Stimulated activated memory B cell treated with anti-CD40 and anti-IgM and Interleukin-4, amounts not matched to agents 10 μg/mL and 1 μg/mL and 100 μg/mL, for 72 hours (primary cell): Measurements from ENCODE around the gene COL1A2.

Experiments
- ATAC-seq: fragments of 150-1000 bp; cut with Tn5 transposase; 2 replicates; pipeline ENCODE4 v1.10.0; 2021
- H3K27ac Mint-ChIP-seq: one replicate; pipeline ENCODE4 v1.8.0; 2022; ENCODE audit warnings: mild to moderate bottlenecking, mixed read lengths
- H3K27me3 Mint-ChIP-seq: one replicate; pipeline ENCODE4 v1.8.0; 2022; ENCODE audit warnings: mixed read lengths
- H3K36me3 Mint-ChIP-seq: one replicate; pipeline ENCODE4 v1.8.0; 2022; ENCODE audit warnings: mixed read lengths
- H3K4me1 Mint-ChIP-seq: one replicate; pipeline ENCODE4 v1.8.0; 2022; ENCODE audit warnings: mixed read lengths
- H3K4me3 Mint-ChIP-seq: one replicate; pipeline ENCODE4 v1.8.0; 2022; ENCODE audit warnings: mild to moderate bottlenecking, moderate library complexity, mixed read lengths
- H3K9me3 Mint-ChIP-seq: one replicate; pipeline ENCODE4 v1.8.0; 2022; ENCODE audit warnings: mixed read lengths

The COL1A2 gene

GRCh38 chr7:94395141-94396036 lies 694 bp downstream of the COL1A2 start:
- Mint-ChIP-seq H3K4me1 (peaks cover 19% of the 10 kb centered on the region), H3K27ac (peak overlapping the region; percentile 20), H3K4me3 (peak overlapping the region; percentile 73), H3K36me3 (no peaks in the 10 kb centered on the region), H3K27me3 (no peaks in the 10 kb centered on the region), H3K9me3 (no peaks in the 10 kb centered on the region)
- peak; percentile 86 for ATAC-seq

DNA sequence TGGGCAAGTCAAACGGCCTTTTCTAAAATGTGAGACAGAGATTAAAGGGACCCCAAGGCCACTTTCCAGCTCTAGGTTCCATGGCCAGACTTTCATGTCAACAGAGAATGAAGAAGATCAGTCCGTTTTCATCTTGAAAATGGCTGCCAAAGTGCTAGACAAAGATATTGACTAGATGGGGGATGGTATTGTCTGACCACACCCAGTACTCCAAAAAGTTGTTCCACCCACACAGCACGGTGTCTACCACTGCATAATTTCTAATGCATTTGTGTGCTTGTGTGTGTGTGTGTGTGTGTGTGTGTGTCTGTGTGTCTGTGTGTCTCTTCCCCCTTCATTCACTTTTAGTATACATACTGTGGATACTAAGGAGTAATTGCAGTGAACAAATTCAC lies 1.3 kb downstream of the COL1A2 start:
- H3K36me3 Mint-ChIP-seq: no peaks in the 10 kb centered on the region

DNA sequence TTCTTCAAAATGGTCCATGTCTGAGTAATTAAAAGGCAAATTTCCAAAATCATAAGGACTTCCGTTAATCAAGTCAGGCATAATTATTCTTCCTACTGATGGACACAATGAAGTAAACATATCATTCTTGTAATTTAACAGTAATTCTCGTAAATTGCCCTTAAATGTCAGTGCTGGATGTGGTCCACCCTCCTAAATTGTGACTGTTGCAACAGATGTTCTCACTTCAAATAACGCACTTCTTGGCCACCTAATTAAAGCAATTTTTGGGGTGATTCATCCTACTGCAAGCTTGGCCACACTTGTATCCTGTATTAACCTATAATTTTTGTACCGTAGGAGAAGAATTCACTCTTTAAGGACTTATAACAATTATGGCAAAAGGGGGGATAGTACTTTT lies 1.9 kb downstream of the COL1A2 start:
- no peaks in the 10 kb centered on the region for H3K27me3 Mint-ChIP-seq
- no peak for ATAC-seq
- H3K36me3 Mint-ChIP-seq: no peaks in the 10 kb centered on the region
- H3K27ac Mint-ChIP-seq: no peak overlapping the region
- H3K9me3 Mint-ChIP-seq: no peaks in the 10 kb centered on the region
- no peak overlapping the region for H3K4me3 Mint-ChIP-seq
- H3K4me1 Mint-ChIP-seq: peaks cover 18% of the 10 kb centered on the region

More for the DNA sequence above, 1.3 kb downstream of the COL1A2 start:
- no peaks in the 10 kb centered on the region for H3K27me3 Mint-ChIP-seq
- no peaks in the 10 kb centered on the region for H3K9me3 Mint-ChIP-seq
- H3K4me1 Mint-ChIP-seq: peaks cover 19% of the 10 kb centered on the region
- H3K4me3 Mint-ChIP-seq: no peak overlapping the region
- no peak for ATAC-seq
- H3K27ac Mint-ChIP-seq: no peak overlapping the region

DNA sequence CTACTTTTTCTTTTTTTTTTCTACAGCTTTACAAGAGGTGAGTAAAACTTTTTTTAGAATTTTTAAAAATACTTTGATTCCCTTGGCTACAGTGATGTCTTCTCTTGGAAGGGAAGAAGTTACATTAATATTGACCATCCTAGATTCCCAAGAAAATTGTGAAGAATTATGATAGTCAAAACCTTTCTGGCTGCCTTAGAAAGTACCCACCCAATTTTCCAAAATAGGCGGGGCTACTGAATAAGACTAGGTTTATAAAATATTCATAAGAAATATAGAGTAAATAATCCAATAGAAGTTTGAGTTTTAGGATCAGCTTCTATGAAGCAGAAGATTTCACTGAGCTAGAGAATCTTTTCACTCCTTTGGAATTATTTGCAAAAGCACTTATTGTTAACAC lies 3.0 kb downstream of the COL1A2 start:
- Mint-ChIP-seq H3K9me3 (no peaks in the 10 kb centered on the region), H3K27me3 (peaks cover 4% of the 10 kb centered on the region), H3K27ac (no peak overlapping the region), H3K4me3 (no peak overlapping the region), H3K36me3 (no peaks in the 10 kb centered on the region), H3K4me1 (peaks cover 11% of the 10 kb centered on the region)
- ATAC-seq: no peak

GRCh38 chr7:94398841-94399240 lies 4.1 kb downstream of the COL1A2 start:
- Mint-ChIP-seq H3K9me3 (no peaks in the 10 kb centered on the region), H3K4me3 (no peak overlapping the region), H3K4me1 (peaks cover 11% of the 10 kb centered on the region), H3K36me3 (no peaks in the 10 kb centered on the region), H3K27ac (no peak overlapping the region), H3K27me3 (peaks cover 9% of the 10 kb centered on the region)
- ATAC-seq: no peak

DNA sequence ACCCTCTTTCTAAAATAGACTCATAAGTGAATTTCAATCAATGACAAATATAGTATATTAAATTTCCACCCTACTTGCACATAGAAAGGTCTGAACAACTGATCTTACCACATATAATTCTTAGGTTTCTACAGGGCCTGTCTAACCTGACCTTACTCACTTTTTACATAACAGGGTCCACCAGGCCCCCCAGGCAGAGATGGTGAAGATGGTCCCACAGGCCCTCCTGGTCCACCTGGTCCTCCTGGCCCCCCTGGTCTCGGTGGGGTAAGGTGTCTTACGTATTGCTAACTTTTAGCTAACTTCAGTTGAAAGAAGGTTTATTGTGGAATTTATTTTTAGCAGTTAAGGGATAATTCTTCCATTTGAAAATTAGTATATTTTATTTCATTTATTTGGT lies 5.3 kb downstream of the COL1A2 start:
- peaks cover 7% of the 10 kb centered on the region for H3K4me1 Mint-ChIP-seq

GRCh38 chr7:94400643-94401427 lies 6.1 kb downstream of the COL1A2 start:
- ATAC-seq: no peak
- Mint-ChIP-seq H3K36me3 (no peaks in the 10 kb centered on the region), H3K4me1 (no peaks in the 10 kb centered on the region), H3K27ac (no peak overlapping the region), H3K9me3 (no peaks in the 10 kb centered on the region), H3K27me3 (peaks cover 9% of the 10 kb centered on the region), H3K4me3 (no peak overlapping the region)

More for the DNA sequence above, 5.3 kb downstream of the COL1A2 start:
- Mint-ChIP-seq H3K36me3 (no peaks in the 10 kb centered on the region), H3K27me3 (peaks cover 9% of the 10 kb centered on the region), H3K9me3 (no peaks in the 10 kb centered on the region), H3K27ac (no peak overlapping the region), H3K4me3 (no peak overlapping the region)
- ATAC-seq: no peak

- no peaks in the 10 kb centered on the region for H3K4me1 Mint-ChIP-seq
- H3K27ac Mint-ChIP-seq: no peak overlapping the region
- no peak for ATAC-seq
- no peak overlapping the region for H3K4me3 Mint-ChIP-seq
- H3K36me3 Mint-ChIP-seq: no peaks in the 10 kb centered on the region
- peaks cover 9% of the 10 kb centered on the region for H3K27me3 Mint-ChIP-seq
- H3K9me3 Mint-ChIP-seq: no peaks in the 10 kb centered on the region
Measured at GRCh38 chr7:94401428-94401814, 6.7 kb downstream of the COL1A2 start.

- H3K9me3 Mint-ChIP-seq: no peaks in the 10 kb centered on the region
- H3K4me3 Mint-ChIP-seq: no peak overlapping the region
- H3K36me3 Mint-ChIP-seq: no peaks in the 10 kb centered on the region
- H3K4me1 Mint-ChIP-seq: no peaks in the 10 kb centered on the region
- H3K27ac Mint-ChIP-seq: no peak overlapping the region
- no peak for ATAC-seq
- peaks cover 9% of the 10 kb centered on the region for H3K27me3 Mint-ChIP-seq
Measured at GRCh38 chr7:94403546-94403945, 8.9 kb downstream of the COL1A2 start.

DNA sequence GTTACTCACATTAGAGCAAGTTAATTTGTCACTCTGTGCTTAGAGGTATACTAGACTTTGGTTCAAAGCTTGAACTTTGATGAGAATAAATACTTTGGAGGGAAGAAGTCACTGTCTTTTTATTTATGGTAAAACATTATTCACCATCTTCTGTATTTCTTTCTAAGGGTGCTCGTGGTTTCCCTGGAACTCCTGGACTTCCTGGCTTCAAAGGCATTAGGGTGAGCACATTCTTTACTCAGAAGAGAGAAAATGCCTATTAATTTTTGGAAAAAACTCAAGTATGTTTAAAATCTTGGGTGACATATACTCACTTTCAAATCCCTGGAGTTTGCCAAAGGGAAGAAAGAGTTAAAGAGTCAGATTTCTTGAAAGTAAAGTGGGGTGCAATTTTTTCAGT lies 10.8 kb downstream of the COL1A2 start:
- Mint-ChIP-seq H3K9me3 (no peaks in the 10 kb centered on the region), H3K27ac (no peak overlapping the region), H3K4me1 (peaks cover under 1% of the 10 kb centered on the region), H3K36me3 (no peaks in the 10 kb centered on the region), H3K4me3 (no peak overlapping the region), H3K27me3 (peaks cover 9% of the 10 kb centered on the region)
- no peak for ATAC-seq

DNA sequence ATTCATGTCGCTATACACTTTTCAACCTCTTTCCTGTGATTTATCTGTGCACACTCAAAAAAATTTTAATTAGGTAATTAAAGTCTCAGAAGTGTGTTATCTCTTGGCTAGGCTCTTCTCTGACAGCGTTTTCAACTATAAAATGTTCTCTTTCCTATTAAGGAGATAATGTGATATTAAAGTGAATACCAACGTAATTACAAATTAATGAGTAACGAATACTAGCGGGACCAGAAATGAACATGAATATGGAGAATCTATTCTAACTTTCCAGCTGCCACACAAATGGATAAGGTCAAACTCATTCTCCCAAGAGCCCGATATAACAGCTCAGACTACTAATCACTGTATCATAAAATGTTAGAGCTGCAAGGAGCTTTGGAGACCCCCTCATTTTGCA lies 12.0 kb downstream of the COL1A2 start:
- Mint-ChIP-seq H3K27ac (no peak overlapping the region), H3K4me1 (peaks cover 8% of the 10 kb centered on the region), H3K27me3 (peaks cover 9% of the 10 kb centered on the region), H3K4me3 (no peak overlapping the region), H3K9me3 (no peaks in the 10 kb centered on the region), H3K36me3 (no peaks in the 10 kb centered on the region)
- no peak for ATAC-seq

DNA sequence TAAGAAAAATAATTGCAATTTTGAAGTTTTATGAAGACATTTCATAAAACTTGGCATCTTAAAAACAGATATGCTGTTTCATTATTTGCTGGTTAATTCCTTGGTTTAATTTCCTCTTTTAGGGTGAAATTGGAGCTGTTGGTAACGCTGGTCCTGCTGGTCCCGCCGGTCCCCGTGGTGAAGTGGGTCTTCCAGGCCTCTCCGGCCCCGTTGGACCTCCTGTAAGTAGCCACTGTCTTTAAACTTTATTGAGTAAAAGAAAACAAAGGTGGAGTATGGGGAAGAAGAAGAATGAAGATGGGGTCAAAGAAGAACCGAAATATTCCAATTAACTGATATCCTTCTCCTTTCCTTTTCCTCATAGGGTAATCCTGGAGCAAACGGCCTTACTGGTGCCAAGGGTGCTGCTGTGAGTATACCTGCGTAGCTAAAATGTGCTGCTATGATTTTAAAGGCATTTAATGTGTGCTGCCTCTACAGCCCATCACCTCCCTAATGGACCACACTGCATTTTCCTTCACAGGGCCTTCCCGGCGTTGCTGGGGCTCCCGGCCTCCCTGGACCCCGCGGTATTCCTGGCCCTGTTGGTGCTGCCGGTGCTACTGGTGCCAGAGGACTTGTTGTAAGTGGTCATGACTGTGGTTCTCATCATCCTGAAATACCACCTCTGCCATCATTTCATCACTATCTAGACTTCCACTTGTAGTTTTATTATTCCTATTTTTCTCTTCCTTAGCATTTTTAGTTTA lies 14.7 kb downstream of the COL1A2 start:
- Mint-ChIP-seq H3K4me1 (peaks cover 13% of the 10 kb centered on the region), H3K4me3 (no peak overlapping the region), H3K9me3 (no peaks in the 10 kb centered on the region), H3K36me3 (no peaks in the 10 kb centered on the region), H3K27ac (peak overlapping the region; percentile 36), H3K27me3 (no peaks in the 10 kb centered on the region)
- no peak for ATAC-seq

DNA sequence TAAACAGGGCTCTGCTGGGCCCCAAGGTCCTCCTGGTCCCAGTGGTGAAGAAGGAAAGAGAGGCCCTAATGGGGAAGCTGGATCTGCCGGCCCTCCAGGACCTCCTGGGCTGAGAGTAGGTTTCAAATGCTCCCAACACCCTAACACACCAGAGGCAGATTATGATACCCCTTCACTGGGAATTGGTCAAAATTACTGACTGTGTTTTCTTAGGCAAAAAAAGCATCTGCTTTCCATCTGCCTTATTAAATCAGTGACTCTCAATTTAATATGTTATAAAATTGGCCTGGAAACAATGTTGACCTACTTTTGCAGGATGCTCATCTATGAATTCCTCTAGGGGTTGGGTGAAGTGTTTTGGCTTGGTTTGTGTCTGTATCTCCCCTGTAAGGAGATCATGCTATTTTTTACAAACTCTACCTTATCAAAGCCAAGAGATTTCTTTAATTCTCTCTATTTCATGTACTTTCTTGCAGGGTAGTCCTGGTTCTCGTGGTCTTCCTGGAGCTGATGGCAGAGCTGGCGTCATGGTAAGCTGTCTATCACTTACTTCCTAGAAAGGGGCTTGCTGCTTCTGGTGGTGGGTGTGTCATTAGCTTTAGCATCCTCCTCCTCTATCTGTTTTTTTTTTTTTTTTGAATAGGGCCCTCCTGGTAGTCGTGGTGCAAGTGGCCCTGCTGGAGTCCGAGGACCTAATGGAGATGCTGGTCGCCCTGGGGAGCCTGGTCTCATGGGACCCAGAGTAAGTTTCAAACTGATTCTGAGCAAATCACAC lies 15.9 kb downstream of the COL1A2 start:
- H3K4me1 Mint-ChIP-seq: peaks cover 13% of the 10 kb centered on the region
- H3K27me3 Mint-ChIP-seq: no peaks in the 10 kb centered on the region
- peak; percentile 68 for ATAC-seq
- H3K36me3 Mint-ChIP-seq: no peaks in the 10 kb centered on the region
- H3K27ac Mint-ChIP-seq: no peak overlapping the region
- H3K4me3 Mint-ChIP-seq: no peak overlapping the region
- H3K9me3 Mint-ChIP-seq: no peaks in the 10 kb centered on the region

DNA sequence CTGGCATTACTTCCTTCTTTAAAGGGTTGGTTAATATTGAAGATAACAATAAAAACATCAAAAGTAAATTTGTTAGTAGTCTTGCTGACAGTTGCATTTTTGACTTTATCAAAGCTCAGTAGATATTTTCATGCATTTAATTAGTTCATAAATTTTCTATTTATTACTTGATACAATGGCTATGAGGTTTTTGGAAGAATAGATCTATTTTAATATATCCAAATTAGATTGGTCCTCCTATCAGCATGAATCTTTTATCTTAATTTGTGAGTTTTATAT lies 16.4 kb downstream of the COL1A2 start:
- Mint-ChIP-seq H3K36me3 (no peaks in the 10 kb centered on the region), H3K9me3 (no peaks in the 10 kb centered on the region), H3K27me3 (no peaks in the 10 kb centered on the region), H3K27ac (no peak overlapping the region), H3K4me1 (peaks cover 13% of the 10 kb centered on the region), H3K4me3 (no peak overlapping the region)
- no peak for ATAC-seq
